Measurements from ENCODE around the gene BEX4. TPM values are rescaled to one million over a fixed set of nuclear protein-coding genes. Genes with fewer than 3 reads are reported as not detected.
"Not testable (repeated sequence)": the region's sequence is repeated elsewhere in the genome, so short reads cannot be mapped to it uniquely, and the experiment has no call there.

The BEX4 gene
- total and polyA plus RNA-seq, 12 donors, result 24.5 to 150 (median 66.4) TPM

DNA sequence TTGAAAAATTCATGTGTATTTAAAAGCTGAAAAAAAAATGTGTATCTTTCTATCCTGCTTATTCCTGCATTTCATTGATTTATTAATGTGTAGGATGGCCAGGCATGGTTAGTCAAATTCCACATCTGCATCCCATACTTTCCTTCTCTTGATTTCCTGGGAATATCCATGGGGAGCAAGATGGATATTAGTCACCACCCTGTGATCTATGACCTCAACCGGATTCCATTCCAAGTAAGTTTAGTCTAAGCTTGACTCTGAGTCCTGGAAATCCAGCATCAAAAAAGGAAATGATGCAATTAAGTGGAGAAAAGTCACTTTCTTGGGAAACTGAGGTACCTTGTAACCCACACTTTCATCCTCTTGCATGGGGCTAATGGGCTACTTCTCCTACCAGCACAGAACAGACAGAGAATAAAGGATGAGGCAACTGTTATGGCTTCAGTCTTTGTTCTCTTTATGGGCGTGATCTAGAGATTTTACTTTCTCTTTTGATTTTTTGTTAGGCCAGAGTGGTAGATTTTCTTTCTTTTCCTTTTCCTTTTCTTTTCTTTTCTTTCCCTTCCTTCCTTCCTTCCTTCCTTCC, 17.1 kb upstream of the BEX4 start:
- no peaks in the 10 kb centered on the region for H3K36me3 ChIP-seq (replicated peaks in 1 of 2)
- no peaks in the 10 kb centered on the region for H3K4me1 ChIP-seq (replicated peaks in 1 of 2)
- no peak for TF ChIP-seq POLR2A (IDR thresholded peaks at IDR 0.05)
- TF ChIP-seq, protein P1, sequence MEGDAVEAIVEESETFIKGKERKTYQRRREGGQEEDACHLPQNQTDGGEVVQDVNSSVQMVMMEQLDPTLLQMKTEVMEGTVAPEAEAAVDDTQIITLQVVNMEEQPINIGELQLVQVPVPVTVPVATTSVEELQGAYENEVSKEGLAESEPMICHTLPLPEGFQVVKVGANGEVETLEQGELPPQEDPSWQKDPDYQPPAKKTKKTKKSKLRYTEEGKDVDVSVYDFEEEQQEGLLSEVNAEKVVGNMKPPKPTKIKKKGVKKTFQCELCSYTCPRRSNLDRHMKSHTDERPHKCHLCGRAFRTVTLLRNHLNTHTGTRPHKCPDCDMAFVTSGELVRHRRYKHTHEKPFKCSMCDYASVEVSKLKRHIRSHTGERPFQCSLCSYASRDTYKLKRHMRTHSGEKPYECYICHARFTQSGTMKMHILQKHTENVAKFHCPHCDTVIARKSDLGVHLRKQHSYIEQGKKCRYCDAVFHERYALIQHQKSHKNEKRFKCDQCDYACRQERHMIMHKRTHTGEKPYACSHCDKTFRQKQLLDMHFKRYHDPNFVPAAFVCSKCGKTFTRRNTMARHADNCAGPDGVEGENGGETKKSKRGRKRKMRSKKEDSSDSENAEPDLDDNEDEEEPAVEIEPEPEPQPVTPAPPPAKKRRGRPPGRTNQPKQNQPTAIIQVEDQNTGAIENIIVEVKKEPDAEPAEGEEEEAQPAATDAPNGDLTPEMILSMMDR (IDR thresholded peaks at IDR 0.05), result no peak
- intact Hi-C loops (cut with DNase I), result no loop called here
- no peak overlapping the region for H3K27ac ChIP-seq
- 55 to 67% (median 61%) methylated on average over 2 of the region's 2 CpGs for WGBS, 4 donors
- H3K4me3 ChIP-seq, result no peak overlapping the region
- H3K27me3 ChIP-seq, result peaks cover 40% of the 10 kb centered on the region
- DNase-seq, result no peak
- no peaks in the 10 kb centered on the region for H3K9me3 ChIP-seq (replicated peaks in 1 of 3)

DNA sequence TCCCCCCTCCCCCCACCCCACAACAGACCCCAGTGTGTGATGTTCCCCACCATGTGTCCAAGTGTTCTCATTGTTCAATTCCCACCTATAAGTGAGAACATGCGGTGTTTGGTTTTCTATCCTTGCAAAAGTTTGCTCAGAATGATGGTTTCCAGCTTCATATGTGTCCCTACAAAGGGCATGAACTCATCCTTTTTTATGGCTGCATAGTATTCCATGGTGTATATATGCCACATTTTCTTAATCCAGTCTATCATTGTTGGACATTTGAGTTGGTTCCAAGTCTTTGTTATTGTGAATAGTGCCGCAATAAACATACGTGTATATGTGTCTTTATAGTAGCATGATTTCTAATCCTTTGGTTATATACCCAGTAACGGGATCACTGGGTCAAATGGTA, 16.2 kb upstream of the BEX4 start:
- H3K27ac ChIP-seq; H3K36me3 ChIP-seq (replicated peaks in 1 of 2); intact Hi-C loops (cut with DNase I); H3K4me1 ChIP-seq (replicated peaks in 1 of 2); H3K9me3 ChIP-seq (replicated peaks in 1 of 3); DNase-seq; H3K4me3 ChIP-seq: not testable (repeated sequence)
- H3K27me3 ChIP-seq, result peaks cover 32% of the 10 kb centered on the region
- 86 to 98% (median 91%) methylated on average over 4 of the region's 4 CpGs for WGBS, 4 donors

DNA sequence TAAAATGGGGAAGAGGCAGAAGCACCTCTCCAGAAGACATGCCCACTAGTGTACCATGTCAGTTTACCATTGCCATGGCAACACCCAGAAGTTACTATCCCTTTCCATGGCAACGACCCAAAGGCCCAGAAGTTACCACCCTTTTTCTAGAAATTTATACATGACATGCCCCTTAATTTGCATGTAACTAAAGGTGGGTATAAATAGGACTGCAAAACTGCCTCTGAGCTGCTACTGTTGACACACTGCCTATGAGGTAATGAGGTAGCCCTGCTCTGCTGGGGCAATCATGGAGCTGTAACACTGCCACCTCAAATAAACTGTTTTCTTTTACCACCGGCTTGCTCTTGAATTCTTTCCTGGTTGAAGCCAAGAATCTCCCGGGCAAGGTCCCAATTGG, 13.9 kb upstream of the BEX4 start:
- Histone ChIP-seq H3K27me3 (peaks cover 15% of the 10 kb centered on the region), H3K36me3 (replicated peaks in 1 of 2) (no peaks in the 10 kb centered on the region), H3K4me3 (no peak overlapping the region), H3K27ac (no peak overlapping the region), H3K4me1 (replicated peaks in 1 of 2) (no peaks in the 10 kb centered on the region), H3K9me3 (replicated peaks in 1 of 3) (no peaks in the 10 kb centered on the region)
- intact Hi-C loops (cut with DNase I), result no loop called here
- TF ChIP-seq, protein P1 (IDR thresholded peaks at IDR 0.05), result no peak
- WGBS, 4 donors, result 70 to 84% (median 75%) methylated on average over 2 to 3 of the region's 3 CpGs
- no peak for DNase-seq

DNA sequence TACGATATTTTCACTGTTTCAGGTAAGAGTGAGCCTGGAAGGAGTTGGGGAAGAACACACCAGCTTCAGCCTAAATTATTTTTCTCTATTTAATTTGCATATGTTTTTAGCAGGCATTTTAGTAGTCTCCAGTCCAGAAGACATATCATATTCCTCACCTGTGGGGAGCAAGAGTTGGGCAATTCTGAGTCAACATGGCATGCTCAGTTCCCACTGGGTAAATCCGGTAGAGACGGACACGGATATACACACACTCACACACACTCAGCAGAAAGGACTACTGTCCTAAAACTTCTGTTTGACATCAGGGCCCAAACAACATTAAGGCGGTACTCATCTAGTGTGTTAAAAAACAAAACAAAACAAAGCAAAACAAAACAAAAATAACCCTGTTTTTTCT, 4.9 kb upstream of the BEX4 start:
- Histone ChIP-seq H3K27ac (no peak overlapping the region), H3K27me3 (peaks cover 42% of the 10 kb centered on the region), H3K4me3 (no peak overlapping the region), H3K4me1 (replicated peaks in 1 of 2) (no peaks in the 10 kb centered on the region), H3K9me3 (replicated peaks in 1 of 3) (no peaks in the 10 kb centered on the region), H3K36me3 (replicated peaks in 1 of 2) (no peaks in the 10 kb centered on the region)
- DNase-seq, result no peak
- WGBS, 4 donors, result 61 to 77% (median 66%) methylated on average over 5 of the region's 5 CpGs
- intact Hi-C loops (cut with DNase I), result loop anchor here in 1 of 2 donors (10.0 kb wide), 1 partner anchor 255 kb away; no protein-coding TSS in a partner anchor
- TF ChIP-seq POLR2A (IDR thresholded peaks at IDR 0.05), result no peak
- TF ChIP-seq, protein P1 (IDR thresholded peaks at IDR 0.05), result no peak
